HG03135 (cell line): Measurements from ENCODE around the gene UBIAD1.
"Not testable (repeated sequence)": the region's sequence is repeated elsewhere in the genome, so short reads cannot be mapped to it uniquely, and the experiment has no call there.

ENCODE experiments used
- ATAC-seq: cut with Tn5 transposase; IDR thresholded peaks from one replicate; pipeline ENCODE4 v1.9.1; 2021; ENCODE audit warnings: mild to moderate bottlenecking, moderate library complexity; ENCODE audit not compliant: unreplicated experiment

The UBIAD1 gene

DNA sequence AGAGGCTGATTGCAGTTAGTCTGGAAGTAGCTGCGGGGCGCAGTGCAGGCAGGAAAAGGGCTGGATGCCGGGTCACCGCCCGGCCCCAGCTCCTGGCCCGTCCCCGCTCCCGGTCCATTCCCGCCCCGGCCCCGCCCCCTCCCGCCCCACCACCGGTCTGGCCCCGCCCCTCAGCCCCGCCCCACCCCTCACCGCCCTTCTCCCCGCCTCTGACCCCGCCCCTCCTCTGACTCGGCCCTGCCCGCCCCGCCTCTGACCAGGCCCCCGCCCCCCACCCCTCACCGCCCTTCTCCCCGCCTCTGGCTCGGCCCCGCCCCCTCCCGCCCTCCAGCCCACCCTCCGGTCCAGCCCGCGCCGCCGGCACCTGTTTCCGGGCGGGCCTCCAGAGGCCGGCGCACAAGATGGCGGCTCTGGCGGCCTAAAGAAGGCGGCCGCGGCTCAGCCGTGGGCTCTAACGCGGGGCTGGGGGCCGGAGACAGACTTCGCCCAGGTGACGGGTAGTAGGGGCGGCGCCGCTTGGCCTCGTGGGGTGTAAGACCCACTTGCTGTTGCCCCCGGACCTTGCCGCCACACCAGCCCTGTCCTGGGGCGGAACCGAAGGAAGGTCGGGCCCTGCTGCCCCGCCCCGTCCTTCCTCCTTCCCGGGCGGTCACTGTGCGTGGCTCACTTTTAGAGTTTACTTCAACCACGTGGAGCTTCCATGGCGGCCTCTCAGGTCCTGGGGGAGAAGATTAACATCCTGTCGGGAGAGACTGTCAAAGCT, at the start of gene UBIAD1:
Gene UBIAD1 (plus strand): TSS at position 367 of the 763 bp plus-strand sequence. CDS start 334 bp downstream, at position 701.
- ATAC-seq, result peak; percentile 76

DNA sequence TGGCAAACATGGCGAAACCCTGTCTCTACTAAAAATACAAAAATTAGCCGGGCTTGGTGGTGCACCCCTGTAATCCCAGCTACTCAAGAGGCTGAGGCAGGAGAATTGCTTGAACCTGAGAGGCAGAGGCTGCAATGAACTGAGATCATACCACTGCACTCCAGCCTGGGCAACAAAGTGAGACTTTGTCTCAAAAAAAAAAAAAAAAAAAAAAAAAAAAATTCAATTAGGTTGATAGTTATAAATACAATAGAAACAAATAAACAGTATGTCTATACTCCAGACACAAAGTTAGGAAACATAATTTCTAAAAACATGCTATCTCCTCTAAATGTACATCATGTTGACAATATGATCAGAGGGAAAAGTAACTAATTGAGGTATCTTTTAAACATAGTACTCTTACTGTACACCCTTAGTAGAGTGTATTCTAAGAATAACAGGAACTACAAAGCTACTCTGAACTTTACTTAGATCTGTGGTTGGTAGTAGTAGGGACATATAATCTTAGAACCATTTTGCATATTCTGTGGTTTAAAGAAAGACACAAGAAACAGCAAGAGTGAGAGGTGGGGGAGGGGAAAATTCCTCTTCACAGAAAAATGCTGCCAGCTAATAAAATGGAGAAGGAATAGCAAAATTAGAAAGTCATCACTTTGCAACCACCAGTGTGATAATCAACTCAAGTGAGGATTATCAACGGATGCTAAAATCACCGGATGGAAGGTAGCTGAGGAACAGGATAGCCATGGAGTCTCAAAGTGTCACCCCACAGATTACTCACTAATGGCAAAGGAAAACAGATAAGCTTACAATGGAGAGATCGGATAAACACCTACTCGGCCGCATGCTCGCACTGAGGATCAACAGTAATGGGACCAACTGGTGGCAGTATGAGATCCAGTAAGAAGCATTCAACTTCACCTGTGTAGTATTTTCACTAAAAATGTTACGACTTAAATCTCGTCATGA, 45.6 kb upstream of the UBIAD1 start:
- ATAC-seq, result no peak

DNA sequence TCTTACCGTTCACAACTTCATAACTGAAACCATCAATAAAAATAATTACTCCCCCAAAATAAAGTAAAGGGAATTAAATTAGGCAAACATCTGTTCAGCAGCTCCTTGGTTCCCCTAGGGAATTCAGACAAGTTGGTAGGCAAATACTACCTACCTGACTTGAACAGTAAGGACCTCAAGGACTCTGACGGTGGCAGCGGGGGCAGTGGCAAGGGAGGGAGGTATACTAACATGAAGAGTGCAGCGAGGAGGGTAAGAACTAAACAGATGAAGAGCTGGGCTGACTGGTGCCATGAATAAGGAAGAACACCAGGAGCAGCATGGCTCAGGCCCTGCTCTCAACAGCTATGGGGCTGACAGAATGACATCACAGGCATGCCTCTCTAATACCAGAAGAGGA, 43.8 kb upstream of the UBIAD1 start:
- ATAC-seq, result no peak

- no peak for ATAC-seq
Measured at GRCh38 chr1:11233208-11233607, 39.8 kb upstream of the UBIAD1 start.

DNA sequence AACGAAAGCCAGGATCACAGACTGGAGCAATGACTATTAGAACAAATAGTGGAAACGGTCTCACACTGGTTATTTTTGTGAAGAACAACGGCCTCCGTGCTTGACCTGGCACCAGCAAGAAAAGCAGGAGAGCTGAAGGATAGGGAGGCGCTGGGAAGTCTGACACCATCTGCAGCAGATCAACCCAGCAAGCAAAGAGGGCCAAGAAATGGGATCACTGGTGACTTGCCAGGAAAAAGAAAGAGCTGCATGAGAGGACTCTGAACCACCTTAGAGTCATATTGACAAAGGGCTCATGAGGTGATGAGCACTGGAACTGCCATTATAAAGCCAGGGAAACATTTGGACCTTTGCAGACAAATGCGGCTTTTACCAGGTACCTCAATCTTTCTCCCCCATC, 35.6 kb upstream of the UBIAD1 start:
- no peak for ATAC-seq

- no peak for ATAC-seq
Measured at GRCh38 chr1:11238311-11238710, 34.7 kb upstream of the UBIAD1 start.

GRCh38 chr1:11245248-11245647, 27.8 kb upstream of the UBIAD1 start:
- ATAC-seq, result no peak

GRCh38 chr1:11245904-11246719, 26.9 kb upstream of the UBIAD1 start:
- ATAC-seq, result no peak

- no peak for ATAC-seq
Measured at GRCh38 chr1:11248169-11248568, 24.8 kb upstream of the UBIAD1 start.

- ATAC-seq, result no peak
Measured at GRCh38 chr1:11252538-11252937, 20.5 kb upstream of the UBIAD1 start.

- no peak for ATAC-seq
Measured at GRCh38 chr1:11253226-11253625, 19.8 kb upstream of the UBIAD1 start.

GRCh38 chr1:11256299-11256698, 16.7 kb upstream of the UBIAD1 start:
- no peak for ATAC-seq

DNA sequence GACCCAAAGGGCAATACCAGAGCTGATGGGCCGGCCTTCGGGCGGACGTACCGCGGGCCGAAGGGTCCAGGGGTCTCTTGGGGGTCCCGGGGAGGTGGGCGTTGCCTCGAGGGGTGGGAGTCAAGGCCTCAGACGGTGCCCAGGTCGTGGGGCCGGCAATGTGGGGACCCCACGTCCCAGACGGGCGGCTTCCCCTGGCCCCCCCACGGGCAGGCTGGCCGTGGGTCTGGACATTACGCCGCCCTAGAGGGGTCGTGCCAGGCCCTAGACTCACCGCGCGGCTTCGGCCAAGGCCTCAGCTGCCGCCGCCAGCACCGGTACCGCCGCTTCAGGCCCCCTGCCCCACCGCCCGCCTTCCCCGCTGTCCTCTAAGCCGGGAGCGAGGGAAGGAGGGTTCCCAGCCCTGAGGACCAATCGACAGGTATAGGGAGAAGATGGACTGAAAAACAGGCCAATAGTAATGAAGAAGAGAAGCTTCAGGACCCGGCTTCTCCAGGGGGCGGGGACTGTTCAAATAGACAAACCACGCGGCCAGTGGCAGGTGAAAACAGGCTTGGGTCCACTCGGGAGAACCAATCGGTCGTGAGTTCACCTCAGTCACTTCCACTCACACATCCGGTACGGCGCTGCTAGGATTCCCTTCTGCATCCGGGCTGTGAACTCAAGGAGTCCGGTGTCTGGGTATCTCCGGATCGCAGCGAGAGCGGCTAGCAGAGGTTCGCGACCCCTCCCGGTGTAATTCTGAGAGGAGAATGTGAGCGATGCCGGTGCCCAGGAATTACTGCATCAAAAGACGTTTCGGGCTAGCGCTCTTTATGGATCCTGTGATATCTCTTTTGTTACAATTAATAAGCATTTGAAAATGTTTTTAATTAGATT, 10.6 kb upstream of the UBIAD1 start, which contains the start of gene MTOR:
Gene MTOR (minus strand): TSS at position 381 of the 879 bp plus-strand sequence. CDS start 3,142 bp downstream, outside the sequence.
- ATAC-seq, result peak; percentile 99

DNA sequence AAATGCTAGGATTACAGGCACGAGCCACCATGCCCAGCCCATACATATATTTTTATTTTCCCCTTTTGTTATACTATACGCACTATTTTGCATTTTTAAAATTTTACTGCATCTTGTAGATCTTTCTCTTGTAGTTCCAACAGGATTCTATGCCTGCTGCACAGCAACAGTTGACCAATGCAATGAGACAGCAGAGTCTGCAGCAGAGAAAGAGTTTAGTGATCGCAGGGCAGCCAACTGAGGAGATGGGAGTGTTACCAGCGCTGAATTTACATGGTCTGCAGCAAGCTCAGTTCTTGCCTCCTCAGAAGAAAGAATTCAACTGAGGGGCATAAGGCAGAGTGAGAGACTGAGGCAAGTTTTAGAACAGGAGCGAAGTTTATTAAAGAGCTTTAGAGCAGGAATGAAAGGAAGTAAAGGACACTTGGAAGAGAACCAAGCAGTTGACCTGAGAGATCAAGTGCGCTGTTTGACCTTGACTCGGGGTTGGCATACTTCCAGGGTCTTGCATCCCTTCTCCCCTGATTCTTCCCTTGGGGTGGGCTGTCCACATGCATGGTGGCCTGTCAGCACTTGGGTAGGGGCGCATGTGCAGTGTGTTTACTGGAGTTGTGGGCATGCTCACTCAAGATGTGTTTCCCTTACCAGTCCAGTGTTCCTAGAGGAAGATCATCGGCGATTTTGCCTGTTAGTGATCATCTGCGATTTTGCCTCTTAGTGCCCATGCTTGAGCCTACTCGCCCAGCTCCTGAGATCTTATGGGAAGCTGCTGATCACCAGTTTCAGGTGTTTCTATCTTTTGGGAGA, 6.5 kb upstream of the UBIAD1 start:
- no peak for ATAC-seq

GRCh38 chr1:11267350-11268337, 5.4 kb upstream of the UBIAD1 start:
- ATAC-seq, result not testable (repeated sequence)

DNA sequence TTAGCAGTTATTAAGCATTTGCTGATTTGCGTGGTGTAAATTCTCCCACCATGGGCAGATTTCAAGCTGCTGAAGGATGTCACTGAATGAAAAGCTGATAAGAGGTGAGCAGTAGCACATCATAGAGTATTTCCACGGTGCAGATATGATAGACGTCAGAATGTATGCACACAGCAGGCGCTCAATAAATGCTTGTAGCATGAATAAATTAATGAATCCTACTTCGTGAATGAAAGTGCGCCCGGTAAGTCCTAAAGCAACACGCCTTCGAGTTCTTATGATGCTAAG, 510 bp upstream of the UBIAD1 start:
- ATAC-seq, result peak; percentile 2

- peak; percentile 40 for ATAC-seq
Measured at GRCh38 chr1:11273595-11274234, 717 bp downstream of the UBIAD1 start.

DNA sequence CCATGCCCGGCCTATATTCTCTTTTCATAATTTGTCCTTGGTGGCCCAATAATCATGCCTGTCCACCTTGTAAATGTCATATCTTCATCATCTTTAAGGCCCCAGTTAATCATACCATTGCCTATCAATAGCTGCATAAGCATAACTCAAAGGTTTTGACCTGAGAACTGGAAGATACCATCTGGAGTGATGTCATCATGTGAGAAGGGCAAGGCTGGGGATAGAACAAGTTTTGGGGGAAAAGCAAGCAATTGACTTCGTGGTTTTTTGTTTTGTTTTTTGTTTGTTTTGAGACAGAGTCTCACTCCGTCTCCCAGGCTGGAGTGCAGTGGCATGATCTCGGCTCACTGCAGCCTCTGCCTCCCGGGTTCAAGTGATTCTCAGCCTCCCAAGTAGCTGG, 6.2 kb downstream of the UBIAD1 start:
- no peak for ATAC-seq
